Endothelial cell of umbilical vein (primary cell): ENCODE data around the gene CRHR1. TPM values are rescaled to one million over a fixed set of nuclear protein-coding genes. Genes with fewer than 3 reads are reported as not detected.

Experiments
- BruUV-seq: library from RNA; stranded (reverse); fragments of 400-500 nt; replicated peaks from 2 replicates; lab custom pipeline; 2021; lab: Mats Ljungman, UMichigan
- CTCF ChIA-PET: fragments of 300-600, 350-600 bp; sonication (Branson Sonifier 250); formaldehyde crosslinking; loops from one replicate; lab custom pipeline; 2021; ENCODE audit warnings: antibody characterized with exemption, inconsistent platforms; lab: Charles Lee
- POLR2A ChIA-PET: fragments of 300-600, 350-600 bp; sonication (Branson Sonifier 250); formaldehyde crosslinking; loops from one replicate; lab custom pipeline; 2021; ENCODE audit warnings: antibody characterized with exemption, inconsistent platforms; lab: Charles Lee
- DNase-seq: peaks from one replicate; pipeline ENCODE4 v3.0.0-alpha.2; 2011; ENCODE audit warnings: low read depth, low spot score
- FAIRE-seq: peaks from 2 replicates; lab custom pipeline; 2011; peaks lifted over from hg19 to GRCh38; lab: Jason Lieb, UNC
- H2AFZ ChIP-seq: 2 replicates; pipeline ENCODE4 v1.6.0; 2012; ENCODE audit warnings: low read depth, low read length, control low read depth, inconsistent platforms
- H3K27ac ChIP-seq: 2 replicates; pipeline ENCODE4 v1.5.1; 2011; ENCODE audit warnings: low read depth, mild to moderate bottlenecking, control low read depth, low read length, moderate library complexity; ENCODE audit not compliant: insufficient read depth
- H3K27me3 ChIP-seq, 2 experiments: 2 replicates each; pipeline versions ENCODE4 v1.6.0 to v1.6.1; 2011; ENCODE audit warnings: low read length in 2 of 2, mixed read lengths in 1 of 2; ENCODE audit not compliant: control insufficient read depth in 2 of 2, insufficient read depth in 2 of 2
- H3K36me3 ChIP-seq, 2 experiments: 2 replicates in 1 of 2; 3 replicates in 1 of 2; pipeline ENCODE4 v1.5.1; 2011; ENCODE audit warnings: low read length in 2 of 2, mild to moderate bottlenecking in 1 of 2, moderate library complexity in 1 of 2; ENCODE audit not compliant: control insufficient read depth in 2 of 2, insufficient read depth in 2 of 2; ENCODE audit errors: extremely low read depth in 1 of 2
- H3K4me1 ChIP-seq: 3 replicates; pipeline ENCODE4 v1.5.1; 2011; ENCODE audit warnings: mild to moderate bottlenecking, low read length; ENCODE audit not compliant: control insufficient read depth, insufficient read depth; ENCODE audit errors: extremely low read depth
- H3K4me2 ChIP-seq: 2 replicates; pipeline ENCODE4 v1.6.1; 2011; ENCODE audit warnings: low read length, control low read depth, mixed read lengths; ENCODE audit not compliant: insufficient read depth
- H3K4me3 ChIP-seq, 3 experiments: fragments of 200-600 bp in 1 of 3; sonication (generic), shearing (Covaris generic) in 1 of 3; replicated peaks in 1 of 3; 2 replicates each; pipeline ENCODE4 v1.5.1; 2011 to 2016; ENCODE audit warnings: control low read depth in 3 of 3, low read length in 3 of 3, mild to moderate bottlenecking in 2 of 3, inconsistent platforms in 1 of 3, low read depth in 1 of 3, moderate library complexity in 1 of 3; ENCODE audit not compliant: insufficient read depth in 1 of 3
- H3K79me2 ChIP-seq: 2 replicates; pipeline ENCODE4 v1.6.0; 2012; ENCODE audit warnings: low read length, inconsistent platforms; ENCODE audit not compliant: control insufficient read depth, insufficient read depth
- H3K9ac ChIP-seq: replicated peaks from 2 replicates; pipeline ENCODE3; 2011; ENCODE audit warnings: low read length, control low read depth; ENCODE audit not compliant: insufficient read depth; ENCODE audit errors: extremely low read depth
- H3K9me1 ChIP-seq: replicated peaks from 3 replicates; pipeline ENCODE4 v1.6.0; 2011; ENCODE audit warnings: mild to moderate bottlenecking, low read length; ENCODE audit not compliant: control insufficient read depth, insufficient read depth; ENCODE audit errors: extremely low read depth
- H3K9me3 ChIP-seq: replicated peaks from 2 replicates; pipeline ENCODE4 v1.5.1; 2012; ENCODE audit warnings: low read length, inconsistent platforms; ENCODE audit not compliant: control insufficient read depth, insufficient read depth
- H4K20me1 ChIP-seq: replicated peaks from 2 replicates; pipeline ENCODE3; 2011; ENCODE audit warnings: mild to moderate bottlenecking, low read length; ENCODE audit not compliant: control insufficient read depth, insufficient read depth; ENCODE audit errors: extremely low read depth
- EZH2 ChIP-seq: IDR thresholded peaks from 2 replicates; pipeline ENCODE4 v1.6.1; 2012; ENCODE audit warnings: borderline replicate concordance, low read depth, mild to moderate bottlenecking, moderate library complexity, low read length, inconsistent platforms; ENCODE audit not compliant: severe bottlenecking
- FOS ChIP-seq: IDR thresholded peaks from 2 replicates; pipeline ENCODE4 v1.6.1; 2011; ENCODE audit warnings: mild to moderate bottlenecking, low read length, moderate library complexity, borderline replicate concordance; ENCODE audit not compliant: insufficient read depth
- GATA2 ChIP-seq: IDR thresholded peaks from 2 replicates; pipeline ENCODE4 v1.7.0; 2011; ENCODE audit warnings: low read depth, mild to moderate bottlenecking, moderate library complexity, mixed read lengths, low read length; ENCODE audit not compliant: insufficient read length, insufficient read depth
- JUN ChIP-seq: IDR thresholded peaks from 2 replicates; pipeline ENCODE4 v1.6.1; 2011; ENCODE audit warnings: borderline replicate concordance, low read depth; ENCODE audit not compliant: insufficient read length, insufficient read depth
- MYC ChIP-seq: IDR thresholded peaks from one replicate; pipeline ENCODE4 v1.6.1; 2011; ENCODE audit warnings: mild to moderate bottlenecking, low read depth, low read length
- POLR2A ChIP-seq: IDR thresholded peaks from 2 replicates; pipeline ENCODE4 v1.6.1; 2012; ENCODE audit warnings: low read depth, mild to moderate bottlenecking, control low read depth, low read length
- POLR2AphosphoS5 ChIP-seq: IDR thresholded peaks from 2 replicates; pipeline ENCODE4 v1.6.1; 2012; ENCODE audit warnings: low read depth, mild to moderate bottlenecking, control low read depth, low read length, moderate library complexity; ENCODE audit not compliant: insufficient read depth
- dilution Hi-C: fragments of 300-500 bp; cut with MboI; formaldehyde crosslinking; loops from one replicate; pipeline ENCODE4 v1.15.0; 2019; ENCODE audit warnings: low sequenced_read_pairs; ENCODE audit not compliant: extremely low pct_ligation_motif_present
- intact Hi-C: fragments of 100-400 bp; cut with micrococcal nuclease; formaldehyde crosslinking; loops from one replicate; pipeline ENCODE4 v1.10.0; 2022
- polyA plus RNA-seq, 4 experiments: library from polyadenylated mRNA; depleted of rRNA in 3 of 4; stranded (reverse) in 3 of 4; unstranded in 1 of 4; fragments of >200 nt; gene quantifications; 2 replicates each; pipeline versions ENCODE4 v1.2.1 to v1.2.3, GENCODE V29; 2011 to 2012; ENCODE audit warnings: missing spikeins in 1 of 4
- total RNA-seq: library from RNA; stranded (reverse); gene quantifications from 2 replicates; pipeline ENCODE4 v1.2.3, GENCODE V29; 2021
- TF ChIP-seq, protein P1 (sequence below), 2 donors: IDR thresholded peaks; 1 replicate in 1 of 2; 2 replicates in 1 of 2; pipeline ENCODE4 v1.5.1; 2011; ENCODE audit warnings: low read length in 2 of 2, mild to moderate bottlenecking in 2 of 2, moderate library complexity in 2 of 2, control low read depth in 1 of 2, inconsistent platforms in 1 of 2, low read depth in 1 of 2; ENCODE audit not compliant: insufficient read depth in 1 of 2; ENCODE audit errors: extremely low read depth in 1 of 2
- TF ChIP-seq, protein P2 (sequence below): IDR thresholded peaks from 2 replicates; pipeline ENCODE4 v1.6.1; 2011; ENCODE audit not compliant: insufficient read depth, insufficient read length

CRHR1 gene
- total and polyA plus RNA-seq, 2 donors (not counting 3 experiments of a cell fraction or from before 2014, with no cell fraction given), result not detected

- H3K79me2 ChIP-seq, result no peaks in the 10 kb centered on the region
- H3K9me1 ChIP-seq, result no peaks in the 10 kb centered on the region
- H3K9me3 ChIP-seq, result no peaks in the 10 kb centered on the region
- no peak overlapping the region for H2AFZ ChIP-seq
- dilution Hi-C loops (no loop called here), intact Hi-C loops (no loop called here)
- FAIRE-seq, result no peak
- no peak overlapping the region for H3K27ac ChIP-seq
- CTCF ChIA-PET, result interaction anchor here (1.5 kb wide), 1 partner anchor 9 kb away, joined by 3 read pairs; no protein-coding TSS in a partner anchor
- TF ChIP-seq GATA2, result no peak
- no peak for TF ChIP-seq FOS
- TF ChIP-seq POLR2A, result no peak
- no TSS peak for BruUV-seq
- H3K9ac ChIP-seq, result no peak overlapping the region
- no peaks in the 10 kb centered on the region for H3K4me1 ChIP-seq
- DNase-seq, result no peak
- no peak overlapping the region for H3K4me2 ChIP-seq
- no peak overlapping the region for H3K4me3 ChIP-seq
- POLR2A ChIA-PET, result no interaction called here
- H3K27me3 ChIP-seq, result no peaks in the 10 kb centered on the region
- no peaks in the 10 kb centered on the region for H4K20me1 ChIP-seq
- no peaks in the 10 kb centered on the region for H3K36me3 ChIP-seq
Observed at GRCh38 chr17:45845376-45846185, 61.5 kb downstream of the CRHR1 start.

DNA sequence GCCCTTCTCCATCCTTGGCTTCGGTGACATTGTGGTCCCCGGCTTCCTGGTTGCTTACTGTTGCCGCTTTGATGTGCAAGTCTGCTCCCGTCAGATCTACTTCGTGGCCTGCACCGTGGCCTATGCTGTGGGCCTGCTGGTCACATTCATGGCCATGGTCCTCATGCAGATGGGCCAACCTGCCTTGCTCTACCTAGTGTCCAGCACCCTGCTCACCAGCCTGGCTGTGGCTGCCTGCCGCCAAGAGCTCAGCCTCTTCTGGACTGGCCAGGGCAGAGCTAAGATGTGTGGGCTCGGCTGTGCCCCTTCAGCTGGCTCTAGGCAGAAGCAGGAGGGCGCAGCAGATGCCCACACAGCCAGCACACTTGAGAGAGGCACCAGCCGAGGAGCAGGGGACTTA is 62.1 kb downstream of the CRHR1 start:
- TF ChIP-seq, protein P1, sequence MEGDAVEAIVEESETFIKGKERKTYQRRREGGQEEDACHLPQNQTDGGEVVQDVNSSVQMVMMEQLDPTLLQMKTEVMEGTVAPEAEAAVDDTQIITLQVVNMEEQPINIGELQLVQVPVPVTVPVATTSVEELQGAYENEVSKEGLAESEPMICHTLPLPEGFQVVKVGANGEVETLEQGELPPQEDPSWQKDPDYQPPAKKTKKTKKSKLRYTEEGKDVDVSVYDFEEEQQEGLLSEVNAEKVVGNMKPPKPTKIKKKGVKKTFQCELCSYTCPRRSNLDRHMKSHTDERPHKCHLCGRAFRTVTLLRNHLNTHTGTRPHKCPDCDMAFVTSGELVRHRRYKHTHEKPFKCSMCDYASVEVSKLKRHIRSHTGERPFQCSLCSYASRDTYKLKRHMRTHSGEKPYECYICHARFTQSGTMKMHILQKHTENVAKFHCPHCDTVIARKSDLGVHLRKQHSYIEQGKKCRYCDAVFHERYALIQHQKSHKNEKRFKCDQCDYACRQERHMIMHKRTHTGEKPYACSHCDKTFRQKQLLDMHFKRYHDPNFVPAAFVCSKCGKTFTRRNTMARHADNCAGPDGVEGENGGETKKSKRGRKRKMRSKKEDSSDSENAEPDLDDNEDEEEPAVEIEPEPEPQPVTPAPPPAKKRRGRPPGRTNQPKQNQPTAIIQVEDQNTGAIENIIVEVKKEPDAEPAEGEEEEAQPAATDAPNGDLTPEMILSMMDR (IDR thresholded peaks at IDR 0.05; ENCODE audit: extremely low read depth in 1 of 2, insufficient read depth in 1 of 2, low read depth in 1 of 2, low read length in 2 of 2), result no peak
- TF ChIP-seq POLR2AphosphoS5 (no peak), POLR2A (no peak), GATA2 (no peak), MYC (no peak), EZH2 (no peak), JUN (no peak), FOS (no peak)
- TF ChIP-seq, protein P2, sequence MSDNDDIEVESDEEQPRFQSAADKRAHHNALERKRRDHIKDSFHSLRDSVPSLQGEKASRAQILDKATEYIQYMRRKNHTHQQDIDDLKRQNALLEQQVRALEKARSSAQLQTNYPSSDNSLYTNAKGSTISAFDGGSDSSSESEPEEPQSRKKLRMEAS, result no peak
- Histone ChIP-seq H3K4me2 (no peak overlapping the region), H3K27me3 (no peaks in the 10 kb centered on the region), H3K79me2 (no peaks in the 10 kb centered on the region), H3K4me3 (no peak overlapping the region), H3K9me3 (no peaks in the 10 kb centered on the region), H3K27ac (no peak overlapping the region), H3K9ac (no peak overlapping the region), H3K9me1 (no peaks in the 10 kb centered on the region), H3K4me1 (no peaks in the 10 kb centered on the region), H4K20me1 (no peaks in the 10 kb centered on the region), H3K36me3 (no peaks in the 10 kb centered on the region), H2AFZ (no peak overlapping the region)
- ChIA-PET POLR2A (no interaction called here), CTCF (no interaction called here)
- no peak for DNase-seq
- no TSS peak for BruUV-seq
- intact Hi-C loops (no loop called here), dilution Hi-C loops (no loop called here)
- no peak for FAIRE-seq
